ENCODE results near the gene TDRD7.

Gene TDRD7

DNA sequence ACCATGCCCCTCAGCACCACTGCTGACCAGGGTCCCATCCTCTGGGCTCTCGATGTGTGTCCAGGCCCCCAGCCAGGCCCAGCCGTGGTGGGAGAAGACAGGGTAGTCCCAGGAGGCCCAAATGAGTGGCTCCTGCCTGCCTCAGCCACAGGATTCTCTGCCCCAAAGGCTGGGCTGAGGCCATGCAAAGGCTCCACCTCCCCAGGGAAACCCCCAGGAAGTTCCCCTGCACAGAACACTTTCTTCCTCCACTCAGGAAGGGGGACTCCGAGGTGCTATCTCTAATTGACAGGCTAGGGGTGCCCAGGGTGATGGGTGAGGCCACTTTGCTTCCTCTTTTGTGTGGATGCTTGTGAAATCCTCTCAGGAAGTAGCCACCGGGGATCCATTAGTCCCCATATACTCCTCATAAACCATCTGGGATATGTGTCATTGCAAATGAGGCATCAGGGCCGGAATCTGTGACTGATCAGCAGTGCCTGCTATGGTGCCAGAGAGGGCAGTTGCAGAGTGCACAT lies 23.1 kb upstream of the TDRD7 start:
- Histone ChIP-seq H3K4me3 (ENCODE audit: low read depth, low read length) (no peak overlapping the region), H3K9me3 (ENCODE audit: control insufficient read depth, insufficient read depth, low read length) (no peaks in the 10 kb centered on the region), H3K36me3 (ENCODE audit: control insufficient read depth, insufficient read depth, low read length) (no peaks in the 10 kb centered on the region), H3K4me1 (ENCODE audit: control insufficient read depth, insufficient read depth, low read length) (peaks cover 14% of the 10 kb centered on the region; the same call in 1 of the 2 replicates), H3K27ac (ENCODE audit: low read depth, low read length) (no peak overlapping the region), H3K9ac (ENCODE audit: low read depth, low read length) (no peak overlapping the region), H3K27me3 (ENCODE audit: control insufficient read depth, insufficient read depth, low read length) (0 out of 2 replicates have a peak, but pooled peaks cover 6% of the 10 kb centered on the region)

DNA sequence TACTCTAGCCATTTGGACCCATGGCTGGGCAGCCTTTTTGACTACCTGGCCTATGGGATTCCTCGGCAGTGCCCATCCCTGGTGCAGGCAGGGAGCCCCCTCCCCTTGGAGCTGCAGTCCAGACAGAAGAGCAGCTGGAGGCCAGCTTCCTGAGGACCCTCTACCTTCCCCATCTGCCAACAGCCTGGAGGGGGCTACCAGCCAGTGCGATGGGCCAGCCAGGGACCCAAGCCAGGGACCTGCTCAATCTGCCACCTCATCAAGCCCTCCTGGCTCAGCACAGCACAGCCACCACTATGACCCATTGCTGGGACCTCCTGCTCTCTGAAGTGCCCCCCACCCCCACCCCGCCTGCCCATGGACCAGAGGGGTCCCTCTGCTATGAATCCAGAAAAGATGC lies 22.6 kb upstream of the TDRD7 start:
- Histone ChIP-seq H3K4me3 (ENCODE audit: low read depth, low read length) (no peak overlapping the region), H3K9ac (ENCODE audit: low read depth, low read length) (no peak overlapping the region), H3K36me3 (ENCODE audit: control insufficient read depth, insufficient read depth, low read length) (no peaks in the 10 kb centered on the region), H3K9me3 (ENCODE audit: control insufficient read depth, insufficient read depth, low read length) (no peaks in the 10 kb centered on the region), H3K27ac (ENCODE audit: low read depth, low read length) (no peak overlapping the region), H3K27me3 (ENCODE audit: control insufficient read depth, insufficient read depth, low read length) (0 out of 2 replicates have a peak, but pooled peaks cover 6% of the 10 kb centered on the region), H3K4me1 (ENCODE audit: control insufficient read depth, insufficient read depth, low read length) (peaks cover 14% of the 10 kb centered on the region; the same call in 1 of the 2 replicates)

DNA sequence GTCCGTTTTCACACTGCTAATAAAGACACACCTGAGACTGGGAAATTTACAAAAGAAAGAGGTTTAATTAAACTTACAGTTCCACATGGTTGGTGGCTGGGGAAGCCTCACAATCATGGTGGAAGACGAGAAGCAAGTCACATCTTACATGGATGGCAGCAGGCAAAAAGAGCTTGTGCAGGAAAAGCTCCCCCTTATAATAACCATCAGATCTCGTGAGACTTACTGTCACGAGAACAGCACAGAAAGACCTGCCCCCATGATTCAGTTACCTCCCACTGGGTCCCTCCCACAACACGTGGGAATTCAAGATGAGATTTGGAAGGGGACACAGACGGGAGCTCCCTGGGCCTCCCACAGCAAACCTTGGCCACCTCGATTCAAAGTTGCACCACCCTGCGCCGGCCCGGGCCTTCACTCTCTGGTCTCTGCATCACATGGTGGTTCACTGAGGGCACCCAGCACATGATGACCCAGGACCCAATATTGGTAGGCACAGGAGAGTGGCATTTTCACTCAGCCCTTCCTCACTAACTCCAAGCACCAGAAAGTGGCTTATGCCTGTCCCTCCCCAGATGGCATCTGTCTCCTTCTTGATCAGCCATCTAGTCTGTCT lies 21.0 kb upstream of the TDRD7 start:
- Histone ChIP-seq H3K9me3 (ENCODE audit: control insufficient read depth, insufficient read depth, low read length) (no peaks in the 10 kb centered on the region), H3K27me3 (ENCODE audit: control insufficient read depth, insufficient read depth, low read length) (0 out of 2 replicates have a peak, but pooled peaks cover 6% of the 10 kb centered on the region), H3K9ac (ENCODE audit: low read depth, low read length) (no peak overlapping the region), H3K36me3 (ENCODE audit: control insufficient read depth, insufficient read depth, low read length) (no peaks in the 10 kb centered on the region), H3K27ac (ENCODE audit: low read depth, low read length) (no peak overlapping the region), H3K4me3 (ENCODE audit: low read depth, low read length) (no peak overlapping the region), H3K4me1 (ENCODE audit: control insufficient read depth, insufficient read depth, low read length) (peaks cover 14% of the 10 kb centered on the region; the same call in 1 of the 2 replicates)

DNA sequence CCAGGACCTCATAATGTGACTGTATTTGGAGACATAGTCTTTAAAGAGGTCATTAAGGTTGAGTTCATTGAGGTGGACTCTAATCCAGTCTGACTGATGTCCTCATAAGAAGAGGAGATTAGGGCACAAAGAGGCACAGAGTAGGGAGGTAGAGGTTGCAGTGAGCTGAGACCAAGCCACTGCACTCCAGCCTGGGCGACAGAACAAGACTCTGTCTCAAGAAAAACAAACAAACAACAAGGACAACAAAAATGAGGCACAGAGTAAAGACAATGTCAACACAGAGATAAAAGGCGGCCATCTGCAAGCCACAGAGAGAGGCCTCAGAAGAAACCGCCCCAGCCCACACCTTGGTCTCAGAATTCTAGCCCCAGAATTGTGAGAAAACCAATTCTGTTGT lies 17.0 kb upstream of the TDRD7 start:
- Histone ChIP-seq H3K27me3 (ENCODE audit: control insufficient read depth, insufficient read depth, low read length) (no peaks in the 10 kb centered on the region), H3K4me1 (ENCODE audit: control insufficient read depth, insufficient read depth, low read length) (peaks cover 3% of the 10 kb centered on the region; the same call in 1 of the 2 replicates), H3K36me3 (ENCODE audit: control insufficient read depth, insufficient read depth, low read length) (no peaks in the 10 kb centered on the region), H3K4me3 (ENCODE audit: low read depth, low read length) (no peak overlapping the region), H3K9ac (ENCODE audit: low read depth, low read length) (no peak overlapping the region), H3K9me3 (ENCODE audit: control insufficient read depth, insufficient read depth, low read length) (no peaks in the 10 kb centered on the region), H3K27ac (ENCODE audit: low read depth, low read length) (no peak overlapping the region)

DNA sequence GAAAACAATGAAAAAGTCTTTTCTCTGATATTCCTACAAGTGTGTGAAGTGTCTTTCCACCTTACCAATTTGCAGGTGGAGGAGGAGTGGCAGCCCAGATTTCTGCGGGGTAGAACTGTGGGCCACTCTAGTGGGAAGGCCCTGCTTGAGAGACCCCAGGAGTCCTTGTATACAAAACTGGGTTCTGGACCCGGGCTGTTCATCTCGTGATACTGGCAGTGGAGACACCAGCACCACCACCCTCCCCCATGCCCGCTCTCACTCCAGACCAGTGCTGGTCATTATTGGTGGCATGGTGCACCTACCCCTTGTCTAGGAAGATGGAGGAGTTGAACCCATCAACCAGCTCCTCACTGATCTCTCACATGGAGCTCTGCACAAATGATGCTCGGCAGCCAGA lies 16.2 kb upstream of the TDRD7 start:
- H3K4me3 ChIP-seq (ENCODE audit: low read depth, low read length): no peak overlapping the region
- H3K27ac ChIP-seq (ENCODE audit: low read depth, low read length): no peak overlapping the region
- H3K9me3 ChIP-seq (ENCODE audit: control insufficient read depth, insufficient read depth, low read length): no peaks in the 10 kb centered on the region
- H3K4me1 ChIP-seq (ENCODE audit: control insufficient read depth, insufficient read depth, low read length): peaks cover 3% of the 10 kb centered on the region; the same call in 1 of the 2 replicates
- H3K27me3 ChIP-seq (ENCODE audit: control insufficient read depth, insufficient read depth, low read length): no peaks in the 10 kb centered on the region
- no peaks in the 10 kb centered on the region for H3K36me3 ChIP-seq (ENCODE audit: control insufficient read depth, insufficient read depth, low read length)
- H3K9ac ChIP-seq (ENCODE audit: low read depth, low read length): no peak overlapping the region

DNA sequence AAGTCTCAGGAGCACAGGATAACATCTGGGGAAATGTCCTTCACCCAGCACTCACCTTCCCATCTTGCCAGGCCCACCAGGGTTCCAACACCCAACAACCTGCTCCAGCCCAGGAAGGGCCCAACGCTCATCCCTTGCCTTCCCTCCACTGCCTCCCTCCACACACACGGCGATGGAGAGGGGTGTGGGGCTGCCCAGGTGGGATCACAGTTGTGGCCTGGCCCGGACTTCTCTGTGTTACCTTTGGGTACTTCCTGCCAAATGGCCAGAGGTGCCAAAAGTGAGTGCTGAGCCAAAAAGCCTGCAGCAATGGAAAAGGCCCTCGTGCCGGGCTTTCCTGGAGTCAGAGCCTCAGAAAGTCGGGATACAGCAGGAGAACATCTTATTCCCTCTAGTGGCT lies 15.6 kb upstream of the TDRD7 start:
- no peaks in the 10 kb centered on the region for H3K27me3 ChIP-seq (ENCODE audit: control insufficient read depth, insufficient read depth, low read length)
- H3K9me3 ChIP-seq (ENCODE audit: control insufficient read depth, insufficient read depth, low read length): no peaks in the 10 kb centered on the region
- no peak overlapping the region for H3K27ac ChIP-seq (ENCODE audit: low read depth, low read length)
- no peak overlapping the region for H3K4me3 ChIP-seq (ENCODE audit: low read depth, low read length)
- H3K4me1 ChIP-seq (ENCODE audit: control insufficient read depth, insufficient read depth, low read length): peaks cover 3% of the 10 kb centered on the region; the same call in 1 of the 2 replicates
- H3K9ac ChIP-seq (ENCODE audit: low read depth, low read length): no peak overlapping the region
- no peaks in the 10 kb centered on the region for H3K36me3 ChIP-seq (ENCODE audit: control insufficient read depth, insufficient read depth, low read length)

DNA sequence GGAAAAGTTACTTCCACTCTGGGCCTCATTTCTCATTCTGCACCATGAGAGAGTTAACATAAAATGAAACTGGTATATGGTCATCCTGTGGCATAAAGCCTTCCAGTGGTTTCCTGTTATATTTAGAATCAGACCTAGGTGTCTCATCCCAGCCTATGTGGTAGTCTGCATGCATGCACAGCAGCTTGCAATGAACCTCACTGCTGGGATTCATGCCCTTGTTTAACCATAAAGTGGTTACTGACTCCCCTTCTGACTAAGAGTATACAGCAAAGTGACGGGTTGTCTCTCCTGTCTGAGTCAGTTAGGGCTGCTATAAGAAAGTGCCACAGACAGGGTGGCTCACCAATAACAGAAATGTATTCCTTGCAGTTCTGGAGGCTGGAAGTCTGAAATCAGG lies 14.7 kb upstream of the TDRD7 start:
- no peaks in the 10 kb centered on the region for H3K36me3 ChIP-seq (ENCODE audit: control insufficient read depth, insufficient read depth, low read length)

DNA sequence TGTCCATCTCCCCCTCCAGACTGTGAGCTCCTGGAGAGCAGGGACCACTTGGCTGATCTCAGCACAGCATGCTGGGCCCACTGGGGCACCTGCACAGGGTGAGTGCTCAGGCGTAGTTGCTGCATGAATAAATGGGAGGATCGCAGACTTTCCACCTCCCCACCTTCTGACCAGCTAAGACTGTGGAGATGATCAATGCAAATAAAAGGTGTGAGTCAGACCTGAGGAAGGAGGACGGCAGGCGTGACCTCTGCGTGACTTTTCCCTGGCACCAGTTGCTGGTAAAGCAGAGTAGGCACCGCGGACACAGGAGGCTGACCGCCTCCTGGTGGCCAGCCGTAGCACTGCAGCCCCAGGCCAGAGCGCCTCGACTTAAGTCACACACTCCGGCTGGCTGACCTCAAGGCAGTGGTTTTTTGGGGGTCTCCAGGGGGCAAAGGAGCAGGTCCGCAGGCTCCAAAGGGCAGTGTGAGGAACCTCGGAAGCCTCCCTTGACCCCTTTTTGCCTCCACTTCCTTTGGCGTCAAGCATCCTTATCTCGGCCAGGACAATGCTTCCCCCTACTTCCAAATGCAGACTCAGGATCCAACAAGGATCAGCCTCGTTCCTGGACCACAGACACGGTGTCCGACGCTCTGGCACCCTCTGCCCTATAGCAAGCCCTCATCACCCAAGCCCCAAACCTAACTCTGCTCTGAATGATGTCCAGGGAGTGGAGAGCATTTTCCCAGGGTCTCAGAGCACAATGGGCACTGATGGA lies 12.7 kb upstream of the TDRD7 start:
- Histone ChIP-seq H3K9ac (ENCODE audit: low read depth, low read length) (no peak overlapping the region), H3K9me3 (ENCODE audit: control insufficient read depth, insufficient read depth, low read length) (no peaks in the 10 kb centered on the region), H3K27ac (ENCODE audit: low read depth, low read length) (no peak overlapping the region), H3K36me3 (ENCODE audit: control insufficient read depth, insufficient read depth, low read length) (no peaks in the 10 kb centered on the region), H3K27me3 (ENCODE audit: control insufficient read depth, insufficient read depth, low read length) (no peaks in the 10 kb centered on the region), H3K4me3 (ENCODE audit: low read depth, low read length) (no peak overlapping the region), H3K4me1 (ENCODE audit: control insufficient read depth, insufficient read depth, low read length) (peaks cover 3% of the 10 kb centered on the region; the same call in 1 of the 2 replicates)

More for the DNA sequence above, 14.7 kb upstream of the TDRD7 start:
- Histone ChIP-seq H3K27me3 (ENCODE audit: control insufficient read depth, insufficient read depth, low read length) (no peaks in the 10 kb centered on the region), H3K4me1 (ENCODE audit: control insufficient read depth, insufficient read depth, low read length) (peaks cover 3% of the 10 kb centered on the region; the same call in 1 of the 2 replicates), H3K27ac (ENCODE audit: low read depth, low read length) (no peak overlapping the region), H3K9ac (ENCODE audit: low read depth, low read length) (no peak overlapping the region), H3K4me3 (ENCODE audit: low read depth, low read length) (no peak overlapping the region), H3K9me3 (ENCODE audit: control insufficient read depth, insufficient read depth, low read length) (no peaks in the 10 kb centered on the region)

DNA sequence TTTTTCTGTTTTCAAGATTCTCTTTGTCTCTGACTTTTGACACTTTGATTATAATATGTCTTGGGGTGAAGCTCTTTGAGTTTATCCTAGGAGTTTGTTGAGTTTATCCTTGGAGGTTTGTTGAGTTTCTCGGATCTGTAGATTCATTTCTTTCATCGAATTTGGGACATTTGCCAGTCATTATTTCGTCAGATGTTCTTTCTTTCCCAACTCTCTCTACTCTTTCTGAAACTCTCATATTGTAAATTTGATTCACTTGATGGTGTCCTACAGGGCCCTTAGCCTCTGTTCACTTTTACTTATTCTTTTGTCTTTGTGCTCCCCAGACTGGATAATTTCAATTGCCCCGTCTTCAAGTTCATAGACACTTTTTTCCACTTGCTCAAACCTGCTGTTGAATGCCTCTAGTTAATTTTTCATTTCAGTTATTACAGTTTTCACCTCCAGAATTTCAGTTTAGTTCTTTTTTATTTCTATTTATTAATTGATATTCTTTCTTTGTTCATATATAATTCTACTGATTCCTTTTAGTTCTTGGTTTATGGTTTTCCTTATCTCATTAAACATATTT lies 8.1 kb upstream of the TDRD7 start:
- H3K9me3 ChIP-seq (ENCODE audit: control insufficient read depth, insufficient read depth, low read length): no peaks in the 10 kb centered on the region
- H3K36me3 ChIP-seq (ENCODE audit: control insufficient read depth, insufficient read depth, low read length): no peaks in the 10 kb centered on the region
- peaks cover 12% of the 10 kb centered on the region for H3K4me1 ChIP-seq (ENCODE audit: control insufficient read depth, insufficient read depth, low read length)
- H3K27ac ChIP-seq (ENCODE audit: low read depth, low read length): no peak overlapping the region
- H3K27me3 ChIP-seq (ENCODE audit: control insufficient read depth, insufficient read depth, low read length): no peaks in the 10 kb centered on the region
- no peak overlapping the region for H3K9ac ChIP-seq (ENCODE audit: low read depth, low read length)
- no peak overlapping the region for H3K4me3 ChIP-seq (ENCODE audit: low read depth, low read length)

DNA sequence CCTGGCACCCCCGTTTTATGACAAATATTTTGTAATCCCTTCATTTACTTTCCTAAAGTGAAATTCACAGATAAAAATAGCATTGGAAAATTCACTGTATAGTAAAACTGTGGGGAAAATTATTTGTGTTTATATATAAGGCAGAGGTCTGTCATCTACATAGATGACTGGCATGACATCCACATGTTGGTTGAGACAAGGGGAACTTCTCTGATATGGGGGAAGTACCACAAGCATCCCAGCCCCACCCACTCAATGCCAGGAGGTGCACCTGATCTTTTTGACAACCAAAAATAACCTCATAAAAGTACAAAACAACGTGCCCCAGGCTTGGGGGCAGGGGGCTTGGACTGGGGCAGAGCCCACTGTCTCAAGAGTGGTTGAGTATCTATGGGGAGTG lies 6.3 kb upstream of the TDRD7 start:
- no peak overlapping the region for H3K9ac ChIP-seq (ENCODE audit: low read depth, low read length)
- H3K9me3 ChIP-seq (ENCODE audit: control insufficient read depth, insufficient read depth, low read length): no peaks in the 10 kb centered on the region
- no peaks in the 10 kb centered on the region for H3K36me3 ChIP-seq (ENCODE audit: control insufficient read depth, insufficient read depth, low read length)
- no peak overlapping the region for H3K4me3 ChIP-seq (ENCODE audit: low read depth, low read length)
- H3K27ac ChIP-seq (ENCODE audit: low read depth, low read length): peak overlapping the region; percentile 48
- H3K27me3 ChIP-seq (ENCODE audit: control insufficient read depth, insufficient read depth, low read length): no peaks in the 10 kb centered on the region
- H3K4me1 ChIP-seq (ENCODE audit: control insufficient read depth, insufficient read depth, low read length): peaks cover 10% of the 10 kb centered on the region
